Large intestine (tissue), 3 donors: Measurements from ENCODE around the gene ATP6V0C. TPM values are rescaled to one million over a fixed set of nuclear protein-coding genes. Genes with fewer than 3 reads are reported as not detected.
"Not testable (repeated sequence)": the region's sequence is repeated elsewhere in the genome, so short reads cannot be mapped to it uniquely, and the experiment has no call there.

Source experiments
- DNase-seq, 2 donors: peaks; one replicate each; pipeline versions ENCODE4 v3.0.0 to v3.0.0-alpha.2; 2013
- H3K27ac ChIP-seq: one replicate; pipeline ENCODE4 v1.5.1; 2013; ENCODE audit warnings: low read length
- H3K27me3 ChIP-seq: 2 replicates; pipeline ENCODE4 v1.6.1; 2013; ENCODE audit warnings: low read length; ENCODE audit not compliant: control insufficient read depth, insufficient read depth
- H3K36me3 ChIP-seq: 2 replicates; pipeline ENCODE4 v1.6.1; 2013; ENCODE audit warnings: low read length; ENCODE audit not compliant: control insufficient read depth, insufficient read depth
- H3K4me1 ChIP-seq: one replicate; pipeline ENCODE4 v1.6.1; 2013; ENCODE audit warnings: low read length; ENCODE audit not compliant: control insufficient read depth, insufficient read depth
- H3K4me3 ChIP-seq: one replicate; pipeline ENCODE4 v1.5.1; 2013; ENCODE audit warnings: low read length
- H3K9me3 ChIP-seq: one replicate; pipeline ENCODE4 v1.6.1; 2013; ENCODE audit warnings: mild to moderate bottlenecking, low read depth, low read length, moderate library complexity; ENCODE audit not compliant: control insufficient read depth
- WGBS: methylation state at CpG from one replicate; pipeline ENCODE4 v1.1.5; 2013; ENCODE audit warnings: low lambda C conversion rate; ENCODE audit not compliant: insufficient coverage; 5-methylcytosine and 5-hydroxymethylcytosine counted together
- polyA plus RNA-seq: library from polyadenylated mRNA; unstranded; fragments of 120-200 nt; gene quantifications from one replicate; pipeline ENCODE4 v1.2.1, GENCODE V29; 2013

The ATP6V0C gene
- polyA plus RNA-seq, 1 donor = 246 TPM

- no peaks in the 10 kb centered on the region for H3K9me3 ChIP-seq
- no peaks in the 10 kb centered on the region for H3K27me3 ChIP-seq
- peaks cover 44% of the 10 kb centered on the region for H3K36me3 ChIP-seq
- WGBS = no CpG with 5 or more reads among the region's 32 CpGs
- H3K4me1 ChIP-seq = peaks cover 38% of the 10 kb centered on the region
- no peak overlapping the region for H3K27ac ChIP-seq
- no peak overlapping the region for H3K4me3 ChIP-seq
- no peak for DNase-seq
Observed at GRCh38 chr16:2529061-2529931, 15.5 kb downstream of the ATP6V0C start.

- Histone ChIP-seq H3K9me3 (no peaks in the 10 kb centered on the region), H3K4me3 (no peak overlapping the region), H3K4me1 (peaks cover 33% of the 10 kb centered on the region), H3K27me3 (no peaks in the 10 kb centered on the region), H3K36me3 (peaks cover 44% of the 10 kb centered on the region), H3K27ac (no peak overlapping the region)
- no peak for DNase-seq
- WGBS = no CpG with 5 or more reads among the region's 15 CpGs
Observed at GRCh38 chr16:2529961-2530628, 16.3 kb downstream of the ATP6V0C start.

DNA sequence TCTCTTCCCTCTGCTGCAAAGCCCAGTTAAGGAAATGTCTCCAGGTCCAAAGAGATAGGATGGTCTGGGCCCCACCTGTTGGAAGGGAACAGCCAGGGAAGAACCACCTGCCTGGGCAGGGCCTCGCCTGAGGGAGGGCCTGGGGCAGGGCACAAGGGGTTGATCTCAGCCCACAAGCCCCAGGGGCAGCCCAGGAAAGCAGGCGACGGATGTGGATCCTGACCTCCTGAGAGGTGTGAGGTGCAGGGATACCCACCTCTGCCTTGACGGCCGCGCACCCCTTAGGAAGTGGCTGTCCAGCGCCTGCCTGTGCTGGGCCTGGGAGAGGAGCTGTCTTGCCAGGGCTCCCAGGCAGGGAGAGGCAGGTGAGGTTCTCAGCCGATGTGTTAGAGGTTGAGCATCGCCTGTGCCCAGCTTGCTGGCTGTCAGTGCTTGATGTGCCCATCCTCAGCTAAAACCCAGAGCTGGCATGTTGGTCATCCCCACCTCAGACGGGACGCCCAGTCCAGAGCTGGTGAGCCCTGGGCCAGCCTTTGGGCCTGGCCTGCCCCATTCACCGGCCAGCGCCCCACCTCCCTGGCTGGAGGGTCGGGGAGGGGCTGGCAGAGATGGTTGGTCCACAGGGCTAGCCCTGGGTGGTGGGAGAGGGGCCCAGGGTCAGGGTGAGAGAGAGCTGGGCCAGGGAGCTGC, 17.0 kb downstream of the ATP6V0C start:
- peak overlapping the region; percentile 81 for H3K27ac ChIP-seq
- peak in 1 of 2 donors; percentile 22 for DNase-seq
- H3K27me3 ChIP-seq = no peaks in the 10 kb centered on the region
- peaks cover 44% of the 10 kb centered on the region for H3K36me3 ChIP-seq
- WGBS = no CpG with 5 or more reads among the region's 14 CpGs
- H3K9me3 ChIP-seq = no peaks in the 10 kb centered on the region
- H3K4me1 ChIP-seq = peaks cover 29% of the 10 kb centered on the region
- H3K4me3 ChIP-seq = no peak overlapping the region

DNA sequence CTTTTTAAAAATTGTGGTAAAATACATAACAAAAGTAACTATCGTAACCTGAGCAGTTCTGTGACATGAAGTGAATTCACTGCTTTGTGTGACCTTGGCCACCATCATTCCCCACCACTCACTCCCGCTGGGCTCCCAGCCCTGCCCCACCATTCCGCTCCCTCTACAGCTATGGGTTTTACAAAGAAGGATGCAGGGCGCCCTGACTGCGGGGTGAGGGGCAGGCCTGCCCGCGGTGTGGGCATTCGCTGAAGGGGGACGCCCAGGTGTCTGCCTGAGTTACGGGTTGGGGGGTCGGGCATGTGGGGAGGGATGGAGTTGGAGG, 17.6 kb downstream of the ATP6V0C start, which contains the start of gene CEMP1:
TSS of gene CEMP1 (minus strand) at position 38 of the 325 bp plus-strand sequence. CDS start 335 bp downstream, outside the sequence.
- WGBS = no CpG with 5 or more reads among the region's 11 CpGs
- Histone ChIP-seq H3K4me3 (peak within 1 kb of the TSS; percentile 81), H3K4me1 (peaks cover 25% of the 10 kb centered on the region), H3K9me3 (no peaks in the 10 kb centered on the region), H3K36me3 (peaks cover 39% of the 10 kb centered on the region), H3K27me3 (no peaks in the 10 kb centered on the region), H3K27ac (peak within 1 kb of the TSS; percentile 81)
- no peak for DNase-seq

GRCh38 chr16:2531696-2532493, 18.1 kb downstream of the ATP6V0C start:
- Histone ChIP-seq H3K27ac (peak overlapping the region; percentile 81), H3K4me3 (peak overlapping the region; percentile 81), H3K27me3 (no peaks in the 10 kb centered on the region), H3K36me3 (peaks cover 34% of the 10 kb centered on the region), H3K4me1 (peaks cover 24% of the 10 kb centered on the region), H3K9me3 (no peaks in the 10 kb centered on the region)
- peak; percentile 99 for DNase-seq
- WGBS = no CpG with 5 or more reads among the region's 84 CpGs

DNA sequence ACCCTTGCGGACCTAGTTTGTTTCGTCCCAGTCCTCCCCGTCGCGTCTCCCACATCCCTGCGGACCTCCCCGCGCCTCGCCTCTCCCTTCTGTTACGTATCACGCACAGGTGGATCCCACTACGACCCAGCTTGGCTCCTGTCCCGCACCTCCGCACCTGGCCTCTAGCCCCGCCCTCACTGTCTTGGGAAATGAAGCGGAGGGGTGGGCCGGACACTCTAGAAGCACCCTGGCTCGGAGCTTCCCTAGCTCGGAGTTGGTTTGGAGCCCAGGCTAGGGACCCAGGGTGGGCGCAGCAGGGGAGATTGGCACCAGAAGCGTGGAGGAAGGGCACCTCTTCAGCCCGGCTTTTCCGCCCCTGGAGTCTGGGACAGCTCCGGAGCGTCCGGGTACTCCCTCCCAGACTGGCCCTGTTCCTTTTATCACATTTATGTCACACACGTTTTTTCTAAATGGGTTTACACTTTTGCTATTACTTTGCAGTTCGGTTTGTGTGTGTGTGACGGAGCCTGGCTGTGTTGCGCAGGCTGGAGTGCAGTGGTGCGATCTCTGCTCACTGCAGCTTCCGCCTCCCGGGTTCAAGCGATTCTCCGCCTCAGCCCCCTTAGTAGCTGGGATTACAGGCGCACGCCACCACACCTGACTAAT, 18.9 kb downstream of the ATP6V0C start:
- Histone ChIP-seq H3K27ac (peak overlapping the region; percentile 81), H3K27me3 (no peaks in the 10 kb centered on the region), H3K4me3 (peak overlapping the region; percentile 56), H3K4me1 (peaks cover 22% of the 10 kb centered on the region), H3K36me3 (peaks cover 29% of the 10 kb centered on the region), H3K9me3 (no peaks in the 10 kb centered on the region)
- no CpG with 5 or more reads among the region's 37 CpGs for WGBS
- peak; percentile 79 to 91 for DNase-seq

- WGBS = 100% methylated on average over 2 of the region's 16 CpGs
- H3K9me3 ChIP-seq, DNase-seq, H3K27me3 ChIP-seq: not testable (repeated sequence)
- peak overlapping the region; percentile 56 for H3K4me3 ChIP-seq
- peaks cover 23% of the 10 kb centered on the region for H3K36me3 ChIP-seq
- H3K27ac ChIP-seq = peak overlapping the region; percentile 81
- H3K4me1 ChIP-seq = peaks cover 19% of the 10 kb centered on the region
Observed at GRCh38 chr16:2533142-2533755, 19.5 kb downstream of the ATP6V0C start.

DNA sequence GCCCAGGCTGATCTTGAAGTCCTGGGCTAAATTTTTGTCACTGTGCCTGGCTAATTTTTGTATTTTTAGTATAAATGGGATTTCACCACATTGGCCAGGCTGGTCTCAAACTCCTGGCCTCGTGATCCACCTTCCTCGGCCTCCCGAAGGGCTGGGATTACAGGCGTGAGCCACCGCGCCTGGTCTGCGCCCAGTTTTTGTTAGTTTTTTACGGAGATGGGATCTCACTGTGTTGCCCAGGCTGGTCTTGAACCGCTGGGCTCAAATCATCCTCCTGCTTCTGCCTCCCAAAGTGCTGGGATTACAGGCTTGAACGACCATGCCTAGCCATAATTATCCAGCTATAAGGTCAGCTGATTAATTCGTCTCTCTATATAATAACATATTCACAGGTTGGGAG, 20.2 kb downstream of the ATP6V0C start:
- DNase-seq = no peak
- Histone ChIP-seq H3K27me3 (no peaks in the 10 kb centered on the region), H3K4me3 (no peak overlapping the region), H3K9me3 (no peaks in the 10 kb centered on the region), H3K36me3 (peaks cover 16% of the 10 kb centered on the region), H3K27ac (no peak overlapping the region), H3K4me1 (peaks cover 19% of the 10 kb centered on the region)
- 80% methylated on average over 1 of the region's 11 CpGs for WGBS

DNA sequence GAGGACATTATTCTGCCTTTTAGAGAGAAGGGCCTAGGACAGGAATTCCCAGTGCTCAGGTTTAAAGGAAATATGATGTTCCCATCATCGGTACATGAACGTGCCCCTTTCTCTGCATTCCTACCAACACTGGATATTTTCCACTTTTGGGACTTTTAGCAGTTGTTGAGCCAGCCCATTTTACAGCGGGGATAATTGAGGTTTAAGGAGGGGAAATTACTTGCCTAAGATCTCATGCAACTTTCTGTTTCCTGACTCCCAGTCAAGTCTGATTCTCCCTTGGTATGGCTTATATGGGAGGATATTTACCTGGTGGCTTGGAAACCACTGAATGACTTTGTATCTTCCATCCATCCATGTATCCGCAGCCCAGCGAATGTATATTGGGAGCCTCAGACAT, 20.6 kb downstream of the ATP6V0C start:
- not testable (repeated sequence) for H3K4me3 ChIP-seq, H3K27me3 ChIP-seq, DNase-seq, H3K27ac ChIP-seq, H3K9me3 ChIP-seq
- WGBS = no CpG with 5 or more reads among the region's 5 CpGs
- Histone ChIP-seq H3K4me1 (peaks cover 22% of the 10 kb centered on the region), H3K36me3 (peaks cover 12% of the 10 kb centered on the region)
